GM23248 (cell line): ENCODE measurements around the gene WFDC5. TPM values are rescaled to one million over a fixed set of nuclear protein-coding genes. Genes with fewer than 3 reads are reported as not detected.
A peak's percentile ranks its signal among the peaks of the same experiment; 100 is the strongest.

ENCODE experiments used
- DNase-seq: peaks from one replicate; pipeline ENCODE4 v3.0.0-alpha.2; 2015
- H2AFZ ChIP-seq: fragments of 200-600 bp; sonication (generic); 2 replicates; pipeline ENCODE4 v1.6.1; 2016; ENCODE audit warnings: antibody characterized with exemption
- H3F3A ChIP-seq: fragments of 200-600 bp; sonication (generic); 2 replicates; pipeline ENCODE4 v1.6.1; 2016; ENCODE audit warnings: mild to moderate bottlenecking, antibody characterized with exemption, mixed run types; ENCODE audit not compliant: insufficient read depth
- H3K27ac ChIP-seq: fragments of 200-600 bp; sonication (generic); 2 replicates; pipeline ENCODE4 v1.5.1; 2016; ENCODE audit warnings: mild to moderate bottlenecking
- H3K27me3 ChIP-seq: fragments of 200-600 bp; sonication (generic); replicated peaks from 2 replicates; pipeline ENCODE4 v1.6.1; 2016; ENCODE audit warnings: mild to moderate bottlenecking; ENCODE audit not compliant: insufficient read depth
- H3K36me3 ChIP-seq: fragments of 200-600 bp; sonication (generic); 2 replicates; pipeline ENCODE4 v1.6.1; 2016; ENCODE audit warnings: low read depth, mild to moderate bottlenecking
- H3K4me1 ChIP-seq: fragments of 200-600 bp; sonication (generic); 2 replicates; pipeline ENCODE4 v1.6.1; 2016; ENCODE audit warnings: mild to moderate bottlenecking; ENCODE audit not compliant: insufficient read depth
- H3K4me2 ChIP-seq: fragments of 200-600 bp; sonication (generic); one replicate; pipeline ENCODE4 v1.6.1; 2016; ENCODE audit warnings: mild to moderate bottlenecking; ENCODE audit not compliant: unreplicated experiment
- H3K4me3 ChIP-seq: fragments of 200-600 bp; sonication (generic); 2 replicates; pipeline ENCODE4 v1.5.1; 2016; ENCODE audit warnings: mild to moderate bottlenecking
- H3K79me2 ChIP-seq: fragments of 200-600 bp; sonication (generic); 2 replicates; pipeline ENCODE4 v1.6.1; 2016; ENCODE audit warnings: mild to moderate bottlenecking; ENCODE audit not compliant: insufficient read depth
- H3K9ac ChIP-seq: fragments of 200-600 bp; sonication (generic); 2 replicates; pipeline ENCODE4 v1.6.1; 2016; ENCODE audit warnings: mild to moderate bottlenecking
- H3K9me2 ChIP-seq: fragments of 200-600 bp; sonication (generic); 2 replicates; pipeline ENCODE4 v1.6.1; 2016; ENCODE audit warnings: mixed run types, mild to moderate bottlenecking, moderate library complexity; ENCODE audit not compliant: insufficient read depth
- H3K9me3 ChIP-seq: fragments of 200-600 bp; sonication (generic); one replicate; pipeline ENCODE4 v1.6.1; 2017; ENCODE audit warnings: low read depth
- H4K20me1 ChIP-seq: fragments of 200-600 bp; sonication (generic); 2 replicates; pipeline ENCODE4 v1.6.0; 2016; ENCODE audit not compliant: insufficient read depth
- EZH2 ChIP-seq: fragments of 200-600 bp; sonication (generic); IDR thresholded peaks from 2 replicates; pipeline ENCODE4 v1.6.1; 2018; ENCODE audit warnings: antibody characterized with exemption, mild to moderate bottlenecking; ENCODE audit not compliant: insufficient read depth, poor library complexity, severe bottlenecking
- EZH2phosphoT487 ChIP-seq: fragments of 200-600 bp; sonication (generic); IDR thresholded peaks from 2 replicates; pipeline ENCODE4 v1.6.1; 2018; ENCODE audit warnings: antibody characterized with exemption, moderate library complexity, mild to moderate bottlenecking, low read depth; ENCODE audit not compliant: insufficient read depth
- WGBS, 2 experiments: methylation state at CpG; one replicate each; pipeline ENCODE4 v1.1.6; 2015 to 2017; ENCODE audit warnings: low lambda C conversion rate in 2 of 2, low coverage in 1 of 2; ENCODE audit errors: missing lambda C conversion rate in 2 of 2; 5-methylcytosine and 5-hydroxymethylcytosine counted together
- in situ Hi-C: fragments of 300-500 bp; cut with MboI; formaldehyde crosslinking; loops from 2 replicates; pipeline ENCODE4 v1.15.0; 2020
- polyA plus RNA-seq: library from polyadenylated mRNA; unstranded; fragments of >200 nt; fragmentation: Nextera tagmentation; extraction: Ambion mirVana; gene quantifications from 2 replicates; pipeline ENCODE4 v1.2.1, GENCODE V29; 2016
- total RNA-seq: library from RNA; depleted of rRNA; stranded (reverse); fragments of >200 nt; shearing (Covaris generic); gene quantifications from 2 replicates; pipeline ENCODE4 v1.2.3, GENCODE V29; 2014

Gene WFDC5
- total and polyA plus RNA-seq, 2 experiments from 2014 or later, result not detected

GRCh38 chr20:45070932-45071632, 43.9 kb downstream of the WFDC5 start:
- H4K20me1 ChIP-seq, result no peaks in the 10 kb centered on the region
- H3F3A ChIP-seq, result peaks cover 20% of the 10 kb centered on the region
- H3K9ac ChIP-seq, result no peak overlapping the region
- H2AFZ ChIP-seq, result no peak overlapping the region
- no peak overlapping the region for H3K27ac ChIP-seq
- no peak overlapping the region for H3K4me2 ChIP-seq
- peaks cover 24% of the 10 kb centered on the region for H3K4me1 ChIP-seq
- peak; percentile 28 for DNase-seq
- no peak overlapping the region for H3K4me3 ChIP-seq
- H3K36me3 ChIP-seq, result no peaks in the 10 kb centered on the region; the same call in 1 of the 2 replicates
- peaks cover 48% of the 10 kb centered on the region for H3K79me2 ChIP-seq
- no peaks in the 10 kb centered on the region for H3K27me3 ChIP-seq
- TF ChIP-seq EZH2, result no peak
- no peak for TF ChIP-seq EZH2phosphoT487
- H3K9me2 ChIP-seq, result no peaks in the 10 kb centered on the region
- in situ Hi-C loops, result no loop called here
- 88% methylated on average over 6 of the region's 6 CpGs for WGBS, 2 experiments
- no peaks in the 10 kb centered on the region for H3K9me3 ChIP-seq

- H3K36me3 ChIP-seq, result no peaks in the 10 kb centered on the region; the same call in 1 of the 2 replicates
- no peaks in the 10 kb centered on the region for H3K27me3 ChIP-seq
- H3F3A ChIP-seq, result peaks cover 20% of the 10 kb centered on the region
- TF ChIP-seq EZH2phosphoT487, result no peak
- TF ChIP-seq EZH2, result no peak
- in situ Hi-C loops, result no loop called here
- no peak for DNase-seq
- H3K9me2 ChIP-seq, result no peaks in the 10 kb centered on the region
- no peak overlapping the region for H3K4me2 ChIP-seq
- H3K9me3 ChIP-seq, result no peaks in the 10 kb centered on the region
- no peak overlapping the region for H3K9ac ChIP-seq
- no peak overlapping the region for H3K4me3 ChIP-seq
- peaks cover 40% of the 10 kb centered on the region for H3K4me1 ChIP-seq
- peaks cover 66% of the 10 kb centered on the region for H3K79me2 ChIP-seq
- no peaks in the 10 kb centered on the region for H4K20me1 ChIP-seq
- no peak overlapping the region for H2AFZ ChIP-seq
- WGBS, 2 experiments, result 98 to 100% methylated on average over 1 of the region's 1 CpG
- no peak overlapping the region for H3K27ac ChIP-seq
Measured at GRCh38 chr20:45069261-45069660, 45.7 kb downstream of the WFDC5 start.

GRCh38 chr20:45067558-45067957, 47.4 kb downstream of the WFDC5 start:
- 19 to 25% methylated on average over 2 of the region's 2 CpGs for WGBS, 2 experiments
- H3K4me2 ChIP-seq, result peak overlapping the region; percentile 19
- in situ Hi-C loops, result no loop called here
- H4K20me1 ChIP-seq, result no peaks in the 10 kb centered on the region
- no peaks in the 10 kb centered on the region for H3K9me2 ChIP-seq
- no peak overlapping the region for H3K4me3 ChIP-seq
- H3K27ac ChIP-seq, result peak overlapping the region; percentile 36
- H3K9me3 ChIP-seq, result no peaks in the 10 kb centered on the region
- H3K36me3 ChIP-seq, result no peaks in the 10 kb centered on the region; the same call in 1 of the 2 replicates
- DNase-seq, result peak; percentile 49
- H2AFZ ChIP-seq, result no peak overlapping the region
- no peak overlapping the region for H3K9ac ChIP-seq
- H3K27me3 ChIP-seq, result no peaks in the 10 kb centered on the region
- H3K79me2 ChIP-seq, result peaks cover 71% of the 10 kb centered on the region
- TF ChIP-seq EZH2phosphoT487, result no peak
- no peak for TF ChIP-seq EZH2
- peaks cover 20% of the 10 kb centered on the region for H3F3A ChIP-seq
- H3K4me1 ChIP-seq, result peaks cover 42% of the 10 kb centered on the region

- TF ChIP-seq EZH2phosphoT487 (no peak), EZH2 (no peak)
- peak overlapping the region; percentile 36 for H3K27ac ChIP-seq
Measured at GRCh38 chr20:45067087-45067486, 47.9 kb downstream of the WFDC5 start.

More at GRCh38 chr20:45067087-45067486, 47.9 kb downstream of the WFDC5 start:
- no peaks in the 10 kb centered on the region for H3K27me3 ChIP-seq
- no peaks in the 10 kb centered on the region for H3K36me3 ChIP-seq
- peaks cover 46% of the 10 kb centered on the region for H3K4me1 ChIP-seq
- H4K20me1 ChIP-seq, result no peaks in the 10 kb centered on the region
- H3K9ac ChIP-seq, result no peak overlapping the region
- H2AFZ ChIP-seq, result no peak overlapping the region
- peaks cover 66% of the 10 kb centered on the region for H3K79me2 ChIP-seq
- H3K4me3 ChIP-seq, result no peak overlapping the region
- peaks cover 20% of the 10 kb centered on the region for H3F3A ChIP-seq
- no peaks in the 10 kb centered on the region for H3K9me3 ChIP-seq
- no peak for DNase-seq
- in situ Hi-C loops, result no loop called here
- H3K9me2 ChIP-seq, result no peaks in the 10 kb centered on the region
- H3K4me2 ChIP-seq, result peak overlapping the region; percentile 19
- WGBS, 2 experiments, result 81% methylated on average over 4 of the region's 4 CpGs
